ENCODE measurements around the gene C19orf33.

C19orf33 gene

DNA sequence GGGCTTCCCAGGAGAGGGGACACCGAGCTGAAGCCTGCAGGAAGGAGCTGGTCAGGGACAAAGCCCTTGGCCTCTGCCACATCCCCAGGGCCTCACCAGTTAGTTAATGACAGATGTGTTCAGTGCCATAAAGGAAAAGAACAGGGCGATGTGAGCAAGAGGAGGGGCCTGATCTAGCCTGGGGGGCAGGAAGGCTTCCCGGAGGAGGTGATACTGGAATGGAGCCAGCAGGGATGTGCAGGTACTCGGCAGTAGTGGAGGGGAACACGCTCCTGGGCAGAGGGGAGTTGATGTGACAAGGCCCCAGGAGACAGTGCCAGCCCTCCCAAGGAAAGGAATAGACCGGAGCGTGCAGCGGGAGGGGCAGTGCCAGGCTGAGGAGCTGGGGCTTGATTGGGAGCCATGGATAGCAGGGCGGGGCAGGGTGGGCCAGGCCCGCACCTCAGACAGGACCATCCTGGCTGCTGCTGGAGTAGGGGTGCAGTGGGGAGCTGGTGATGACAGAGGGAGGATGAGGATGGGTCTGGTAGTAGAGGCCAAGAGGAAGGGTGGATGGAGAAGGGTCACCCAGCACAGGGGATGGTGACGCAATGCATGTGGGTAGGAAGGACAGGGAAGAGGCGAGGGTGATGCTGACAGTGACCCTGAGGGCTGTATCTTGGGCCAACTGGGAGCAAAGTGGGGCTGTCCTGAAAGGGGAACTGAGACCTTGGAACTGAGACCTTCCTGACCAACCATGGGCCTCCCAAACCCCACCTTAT lies 4.1 kb downstream of the C19orf33 start:
- CTCF ChIA-PET, result no interaction called here
- POLR2A ChIA-PET, result no interaction called here

GRCh38 chr19:38308926-38309614 lies 5.0 kb downstream of the C19orf33 start:
- no peaks in the 10 kb centered on the region for H3K9me3 ChIP-seq (ENCODE audit: control extremely low read depth in 1 of 5, control insufficient read depth in 4 of 5, insufficient read depth in 2 of 5, low read depth in 1 of 5, low read length in 4 of 5)
- no peaks in the 10 kb centered on the region for H3K27me3 ChIP-seq (replicated peaks in 2 of 5; ENCODE audit: control insufficient read depth in 4 of 5, insufficient read depth in 5 of 5, low read length in 4 of 5)
- H3K4me3 ChIP-seq (ENCODE audit: control insufficient read depth in 1 of 7, extremely low read depth in 1 of 7, insufficient read depth in 4 of 7, low read depth in 2 of 7, low read length in 6 of 7), result no peak overlapping the region
- ChIA-PET POLR2A (no interaction called here), CTCF (interaction anchor here (1.2 to 2.8 kb wide), 2 partner anchors 28 to 64 kb away, joined by 3 to 8 read pairs; no protein-coding TSS in a partner anchor)
- peaks cover 0 to 38% (median 18%) of the 10 kb centered on the region in 4 experiments for H3K36me3 ChIP-seq (ENCODE audit: control insufficient read depth in 4 of 4, insufficient read depth in 4 of 4, low read length in 3 of 4)
- peaks cover 0 to 15% (median 1%) of the 10 kb centered on the region in 4 experiments for H3K4me1 ChIP-seq (ENCODE audit: control extremely low read depth in 1 of 4, control insufficient read depth in 4 of 4, insufficient read depth in 4 of 4, low read length in 3 of 4)
- DNase-seq, result no peak
- no peak overlapping the region for H3K27ac ChIP-seq (ENCODE audit: insufficient read depth in 1 of 2, low read depth in 1 of 2, low read length in 2 of 2, poor library complexity in 1 of 2, severe bottlenecking in 2 of 2)
- 97% methylated on average over 20 of the region's 24 CpGs for WGBS (ENCODE audit: insufficient coverage)

More for the DNA sequence above, 4.1 kb downstream of the C19orf33 start:
- peaks cover 0 to 38% (median 18%) of the 10 kb centered on the region in 4 experiments for H3K36me3 ChIP-seq (ENCODE audit: control insufficient read depth in 4 of 4, insufficient read depth in 4 of 4, low read length in 3 of 4)
- no peak overlapping the region for H3K27ac ChIP-seq (ENCODE audit: insufficient read depth in 1 of 2, low read depth in 1 of 2, low read length in 2 of 2, poor library complexity in 1 of 2, severe bottlenecking in 2 of 2)
- DNase-seq, result no peak
- no peaks in the 10 kb centered on the region for H3K9me3 ChIP-seq (ENCODE audit: control extremely low read depth in 1 of 5, control insufficient read depth in 4 of 5, insufficient read depth in 2 of 5, low read depth in 1 of 5, low read length in 4 of 5)
- H3K27me3 ChIP-seq (replicated peaks in 2 of 5; ENCODE audit: control insufficient read depth in 4 of 5, insufficient read depth in 5 of 5, low read length in 4 of 5), result no peaks in the 10 kb centered on the region
- H3K4me1 ChIP-seq (ENCODE audit: control extremely low read depth in 1 of 4, control insufficient read depth in 4 of 4, insufficient read depth in 4 of 4, low read length in 3 of 4), result peaks cover 0 to 15% (median 8%) of the 10 kb centered on the region in 4 experiments
- 98% methylated on average over 6 of the region's 12 CpGs for WGBS (ENCODE audit: insufficient coverage)
- H3K4me3 ChIP-seq (ENCODE audit: control insufficient read depth in 1 of 7, extremely low read depth in 1 of 7, insufficient read depth in 4 of 7, low read depth in 2 of 7, low read length in 6 of 7), result no peak overlapping the region

DNA sequence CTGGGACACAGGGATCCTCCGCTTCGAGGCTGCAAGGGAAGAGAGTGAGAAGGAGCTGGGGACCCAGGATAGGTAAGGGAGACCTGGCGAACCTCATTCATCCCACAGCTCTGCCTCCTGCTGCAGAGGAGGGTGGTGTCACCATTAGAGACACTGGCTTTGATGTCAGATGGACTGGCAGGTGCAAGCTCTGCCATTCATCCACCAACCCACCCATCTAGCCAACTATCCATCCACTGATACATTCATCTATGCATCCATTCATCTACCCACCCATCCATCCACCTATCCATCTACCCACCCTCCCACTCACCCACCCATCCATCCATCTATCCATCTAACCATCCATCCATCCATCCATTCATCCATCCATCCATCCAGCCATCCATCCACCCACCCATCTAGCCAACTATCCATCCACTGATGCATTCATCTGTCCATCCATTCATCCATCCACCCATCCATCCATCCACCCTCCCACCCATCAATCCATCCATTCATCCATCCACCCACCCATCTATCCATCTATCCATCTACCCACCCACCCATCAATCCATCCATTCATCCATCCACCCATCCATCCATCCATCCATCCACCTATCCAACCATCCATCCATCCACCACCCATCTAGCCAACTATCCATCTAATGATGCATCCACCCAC lies 5.7 kb downstream of the C19orf33 start:
- H3K9me3 ChIP-seq (ENCODE audit: control extremely low read depth in 1 of 5, control insufficient read depth in 4 of 5, insufficient read depth in 2 of 5, low read depth in 1 of 5, low read length in 4 of 5), result no peaks in the 10 kb centered on the region
- H3K4me1 ChIP-seq (ENCODE audit: control extremely low read depth in 1 of 4, control insufficient read depth in 4 of 4, insufficient read depth in 4 of 4, low read length in 3 of 4), result peaks cover 0 to 16% (median under 1%) of the 10 kb centered on the region in 4 experiments
- peaks cover 0 to 36% (median 18%) of the 10 kb centered on the region in 4 experiments for H3K36me3 ChIP-seq (ENCODE audit: control insufficient read depth in 4 of 4, insufficient read depth in 4 of 4, low read length in 3 of 4)
- ChIA-PET POLR2A (no interaction called here), CTCF (interaction anchor here (1.2 to 2.8 kb wide), 3 partner anchors 11 to 65 kb away, joined by 3 to 8 read pairs (median 3); no protein-coding TSS in a partner anchor)
- no peak overlapping the region for H3K27ac ChIP-seq (ENCODE audit: insufficient read depth in 1 of 2, low read depth in 1 of 2, low read length in 2 of 2, poor library complexity in 1 of 2, severe bottlenecking in 2 of 2)
- DNase-seq, result no peak
- H3K4me3 ChIP-seq (ENCODE audit: control insufficient read depth in 1 of 7, extremely low read depth in 1 of 7, insufficient read depth in 4 of 7, low read depth in 2 of 7, low read length in 6 of 7), result no peak overlapping the region
- 97% methylated on average over 3 of the region's 3 CpGs for WGBS (ENCODE audit: insufficient coverage)
- H3K27me3 ChIP-seq (replicated peaks in 2 of 5; ENCODE audit: control insufficient read depth in 4 of 5, insufficient read depth in 5 of 5, low read length in 4 of 5), result no peaks in the 10 kb centered on the region

DNA sequence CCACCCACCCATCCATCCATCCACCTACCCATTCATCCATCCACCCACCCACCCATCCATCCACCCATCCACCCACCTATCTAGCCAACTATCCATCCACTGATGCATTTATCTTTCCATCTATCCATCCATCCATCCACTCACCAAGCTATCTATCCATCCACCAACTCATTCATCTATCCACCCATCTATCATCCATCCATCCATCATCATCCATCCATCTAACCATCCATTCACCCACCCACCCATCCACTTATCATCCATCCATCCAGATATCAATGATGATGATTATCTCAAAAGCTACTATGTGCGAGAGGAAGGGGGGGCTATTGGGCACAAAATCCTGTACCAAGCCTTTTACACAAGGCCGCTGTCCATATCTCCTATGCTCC lies 6.2 kb downstream of the C19orf33 start:
- no peak for DNase-seq
- CTCF ChIA-PET, result interaction anchor here (0.9 to 2.8 kb wide), 3 partner anchors 11 to 65 kb away, joined by 3 to 8 read pairs (median 3); no protein-coding TSS in a partner anchor
- Histone ChIP-seq H3K4me3 (ENCODE audit: control insufficient read depth in 1 of 7, extremely low read depth in 1 of 7, insufficient read depth in 4 of 7, low read depth in 2 of 7, low read length in 6 of 7) (no peak overlapping the region), H3K36me3 (ENCODE audit: control insufficient read depth in 4 of 4, insufficient read depth in 4 of 4, low read length in 3 of 4) (peaks cover 0 to 32% (median 18%) of the 10 kb centered on the region in 4 experiments), H3K9me3 (ENCODE audit: control extremely low read depth in 1 of 5, control insufficient read depth in 4 of 5, insufficient read depth in 2 of 5, low read depth in 1 of 5, low read length in 4 of 5) (no peaks in the 10 kb centered on the region), H3K27ac (ENCODE audit: insufficient read depth in 1 of 2, low read depth in 1 of 2, low read length in 2 of 2, poor library complexity in 1 of 2, severe bottlenecking in 2 of 2) (no peak overlapping the region), H3K4me1 (ENCODE audit: control extremely low read depth in 1 of 4, control insufficient read depth in 4 of 4, insufficient read depth in 4 of 4, low read length in 3 of 4) (peaks cover 0 to 21% (median 4%) of the 10 kb centered on the region in 4 experiments), H3K27me3 (replicated peaks in 2 of 5; ENCODE audit: control insufficient read depth in 4 of 5, insufficient read depth in 5 of 5, low read length in 4 of 5) (no peaks in the 10 kb centered on the region)
- 100% methylated on average over 1 of the region's 2 CpGs for WGBS (ENCODE audit: insufficient coverage)
- POLR2A ChIA-PET, result no interaction called here

DNA sequence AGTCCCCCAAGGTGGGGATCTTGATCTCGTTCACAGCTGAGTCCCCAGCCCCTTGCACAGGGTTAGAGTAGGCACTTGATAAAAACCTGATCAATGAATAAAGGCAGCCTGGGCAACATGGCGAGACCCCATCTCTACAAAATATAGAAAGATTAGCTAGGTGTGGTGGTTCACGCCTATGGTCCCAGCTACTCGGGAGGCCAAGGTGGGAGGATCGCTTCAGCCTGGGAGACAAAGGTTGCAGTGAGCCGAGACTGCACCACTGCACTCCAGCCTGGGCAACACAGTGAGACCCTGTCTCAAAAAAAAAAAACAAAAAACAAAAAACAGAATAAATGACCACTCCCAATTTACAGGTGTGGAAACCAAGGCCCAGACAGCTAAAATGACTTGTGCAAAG lies 6.9 kb downstream of the C19orf33 start:
- 100% methylated on average over 2 of the region's 6 CpGs for WGBS (ENCODE audit: insufficient coverage)
- H3K9me3 ChIP-seq (ENCODE audit: control extremely low read depth in 1 of 5, control insufficient read depth in 4 of 5, insufficient read depth in 2 of 5, low read depth in 1 of 5, low read length in 4 of 5), result no peaks in the 10 kb centered on the region
- POLR2A ChIA-PET, result no interaction called here
- no peak overlapping the region for H3K27ac ChIP-seq (ENCODE audit: insufficient read depth in 1 of 2, low read depth in 1 of 2, low read length in 2 of 2, poor library complexity in 1 of 2, severe bottlenecking in 2 of 2)
- H3K4me1 ChIP-seq (ENCODE audit: control extremely low read depth in 1 of 4, control insufficient read depth in 4 of 4, insufficient read depth in 4 of 4, low read length in 3 of 4), result peaks cover 0 to 24% (median 7%) of the 10 kb centered on the region in 4 experiments
- no peak overlapping the region for H3K4me3 ChIP-seq (ENCODE audit: control insufficient read depth in 1 of 7, extremely low read depth in 1 of 7, insufficient read depth in 4 of 7, low read depth in 2 of 7, low read length in 6 of 7)
- DNase-seq, result no peak
- no peaks in the 10 kb centered on the region for H3K27me3 ChIP-seq (replicated peaks in 2 of 5; ENCODE audit: control insufficient read depth in 4 of 5, insufficient read depth in 5 of 5, low read length in 4 of 5)
- peaks cover 0 to 27% (median 17%) of the 10 kb centered on the region in 4 experiments for H3K36me3 ChIP-seq (ENCODE audit: control insufficient read depth in 4 of 4, insufficient read depth in 4 of 4, low read length in 3 of 4)
- CTCF ChIA-PET, result interaction anchor here (0.9 to 2.8 kb wide), 5 partner anchors 12 to 66 kb away, joined by 3 to 8 read pairs (median 4); no protein-coding TSS in a partner anchor

- WGBS (ENCODE audit: insufficient coverage), result 0% methylated on average over 40 of the region's 64 CpGs
- H3K4me3 ChIP-seq (ENCODE audit: control insufficient read depth in 1 of 7, extremely low read depth in 1 of 7, insufficient read depth in 4 of 7, low read depth in 2 of 7, low read length in 6 of 7), result peak within 1 kb of the TSS; percentile 34 to 95 (median 73)
- no peaks in the 10 kb centered on the region for H3K9me3 ChIP-seq (ENCODE audit: control extremely low read depth in 1 of 5, control insufficient read depth in 4 of 5, insufficient read depth in 2 of 5, low read depth in 1 of 5, low read length in 4 of 5)
- POLR2A ChIA-PET, result interaction anchor here (0.6 kb wide), 1 partner anchor 257 kb away, joined by 3 read pairs; no protein-coding TSS in a partner anchor
- peak within 1 kb of the TSS; percentile 40 to 83 for H3K27ac ChIP-seq (ENCODE audit: insufficient read depth in 1 of 2, low read depth in 1 of 2, low read length in 2 of 2, poor library complexity in 1 of 2, severe bottlenecking in 2 of 2)
- no peaks in the 10 kb centered on the region for H3K36me3 ChIP-seq (ENCODE audit: control insufficient read depth in 4 of 4, insufficient read depth in 4 of 4, low read length in 3 of 4)
- H3K4me1 ChIP-seq (ENCODE audit: control extremely low read depth in 1 of 4, control insufficient read depth in 4 of 4, insufficient read depth in 4 of 4, low read length in 3 of 4), result peaks cover 3 to 67% (median 55%) of the 10 kb centered on the region in 4 experiments
- CTCF ChIA-PET, result interaction anchor here (1.0 kb wide), 1 partner anchor 20 kb away, joined by 3 read pairs; the partner anchor contains the start of gene CATSPERG
- H3K27me3 ChIP-seq (replicated peaks in 2 of 5; ENCODE audit: control insufficient read depth in 4 of 5, insufficient read depth in 5 of 5, low read length in 4 of 5), result no peaks in the 10 kb centered on the region
- DNase-seq, result peak; percentile 95 to 99 (median 98)
These were observed 11.8 kb downstream of the C19orf33 start, which contains the start of gene YIF1B for GRCh38 chr19:38315657-38316476. TSS of gene YIF1B (minus strand) at chr19:38315947. CDS start at chr19:38315917, 30 bp downstream.
